ENCODE data around the gene ROBO1.
"Not testable (repeated sequence)": the region's sequence is repeated elsewhere in the genome, so short reads cannot be mapped to it uniquely, and the experiment has no call there.

Gene ROBO1

DNA sequence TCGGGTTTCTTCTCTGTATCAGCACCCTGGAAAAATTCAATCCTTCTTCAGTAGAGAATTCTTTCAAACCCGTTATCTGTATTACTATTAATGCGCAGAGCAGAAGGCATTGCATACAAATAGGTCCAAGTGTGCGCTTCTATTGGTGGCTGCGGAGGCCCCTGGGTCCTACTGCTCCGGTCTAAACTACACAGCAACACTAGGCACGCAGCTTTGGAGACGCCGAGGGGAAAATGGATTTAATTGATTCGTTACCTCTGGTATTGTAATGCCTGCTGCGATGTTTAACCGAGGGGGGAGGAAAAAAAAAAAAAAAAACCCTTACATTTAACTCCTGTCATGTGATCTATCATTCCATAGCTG lies at the start of gene ROBO1:
Gene ROBO1 (minus strand): TSS at position 94 of the 363 bp plus-strand sequence.
- DNase-seq, result no peak

DNA sequence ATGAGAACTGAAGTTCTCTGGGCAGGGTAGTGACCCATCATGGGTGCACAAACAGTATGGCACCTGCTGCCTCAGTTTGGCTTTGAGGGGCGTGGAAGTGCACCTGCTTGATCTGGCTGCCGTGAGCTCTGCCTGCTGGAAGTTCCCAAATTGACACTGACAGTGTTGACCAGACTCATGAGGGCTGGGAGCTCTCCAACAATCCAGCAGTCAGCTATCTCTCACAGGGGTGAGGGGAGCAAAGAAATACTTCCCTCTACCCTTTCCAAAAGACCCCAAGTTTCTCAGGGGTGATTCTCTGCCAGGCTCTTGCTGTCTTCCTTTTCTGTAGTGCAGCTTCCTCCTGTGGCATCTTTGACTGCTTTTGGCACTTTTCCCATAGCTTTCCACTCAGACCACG lies 49.4 kb upstream of the ROBO1 start:
- no peak for DNase-seq

DNA sequence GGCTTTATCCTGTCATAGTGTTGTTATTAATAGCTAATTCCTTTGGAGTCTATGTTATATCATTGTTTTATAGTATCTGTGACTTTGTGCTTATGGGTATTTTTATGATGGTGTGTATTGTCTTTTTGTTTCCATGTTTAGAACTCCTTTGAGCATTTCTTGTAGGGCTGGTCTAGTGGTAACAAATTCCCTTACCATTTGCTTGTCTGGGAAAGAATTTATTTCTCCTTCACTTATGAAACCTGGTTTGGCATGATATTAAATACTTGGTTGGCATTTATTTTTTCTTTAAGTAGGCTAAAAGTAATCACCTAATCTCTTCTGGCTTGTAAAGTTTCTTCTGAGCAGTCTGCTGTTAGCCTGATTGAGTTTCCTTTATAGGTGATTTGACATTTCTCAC lies 47.7 kb upstream of the ROBO1 start:
- DNase-seq, result no peak

DNA sequence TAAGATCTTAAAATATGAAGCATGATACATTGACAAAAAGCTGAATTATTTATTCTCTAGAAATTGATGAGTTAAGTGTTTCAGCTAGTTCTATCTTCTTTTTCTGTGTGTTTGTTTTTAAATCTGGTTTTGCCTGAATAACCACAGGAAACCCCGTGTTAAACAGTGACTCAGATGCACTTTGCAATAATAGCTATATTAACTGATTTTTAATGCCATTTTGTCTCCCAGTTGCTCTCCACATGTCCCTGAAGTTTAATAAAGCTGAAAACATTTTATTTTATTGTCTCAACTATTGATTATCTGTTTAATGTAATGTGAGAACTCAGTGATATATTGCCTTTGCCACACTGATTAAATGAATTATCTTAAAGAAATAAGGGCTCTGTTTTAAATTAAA lies 42.8 kb upstream of the ROBO1 start:
- DNase-seq, result no peak

DNA sequence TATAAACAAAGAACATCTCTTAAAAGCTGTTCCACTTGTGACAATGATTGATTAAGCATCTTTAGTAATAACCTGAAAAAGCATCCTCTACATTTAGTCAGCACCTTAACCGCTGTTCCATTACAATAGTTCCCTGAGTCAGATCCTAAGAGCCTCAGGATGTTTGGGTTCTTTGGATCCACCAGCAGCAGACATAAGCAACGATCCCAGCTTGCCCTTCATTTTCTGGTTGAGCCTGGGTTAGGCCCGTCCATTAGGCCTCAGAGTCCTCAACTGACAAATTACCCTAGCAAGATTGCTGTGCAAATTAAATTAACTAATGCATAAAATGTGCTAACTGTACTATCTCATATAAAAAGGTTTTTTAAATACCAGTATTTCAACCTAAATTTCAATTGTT lies 42.3 kb upstream of the ROBO1 start:
- no peak for DNase-seq

DNA sequence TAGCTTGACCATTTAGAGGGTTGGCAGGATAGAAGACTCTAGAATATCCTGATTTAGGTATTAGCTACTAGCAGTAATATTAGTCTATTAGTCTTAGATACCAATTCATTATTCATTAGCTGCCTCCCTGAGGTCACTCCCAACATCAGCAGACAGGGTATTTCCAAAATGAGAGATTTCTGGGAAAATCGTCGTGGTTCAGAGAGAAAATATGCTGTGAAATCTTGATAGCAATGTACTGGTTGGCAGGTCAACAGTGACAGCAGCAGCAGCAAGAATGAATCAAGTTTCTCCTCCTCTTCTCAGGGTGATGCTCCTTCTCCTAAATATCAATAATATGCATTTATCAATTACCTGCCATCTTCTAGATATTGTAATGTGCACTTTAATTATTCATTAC lies 41.3 kb upstream of the ROBO1 start:
- DNase-seq, result no peak

DNA sequence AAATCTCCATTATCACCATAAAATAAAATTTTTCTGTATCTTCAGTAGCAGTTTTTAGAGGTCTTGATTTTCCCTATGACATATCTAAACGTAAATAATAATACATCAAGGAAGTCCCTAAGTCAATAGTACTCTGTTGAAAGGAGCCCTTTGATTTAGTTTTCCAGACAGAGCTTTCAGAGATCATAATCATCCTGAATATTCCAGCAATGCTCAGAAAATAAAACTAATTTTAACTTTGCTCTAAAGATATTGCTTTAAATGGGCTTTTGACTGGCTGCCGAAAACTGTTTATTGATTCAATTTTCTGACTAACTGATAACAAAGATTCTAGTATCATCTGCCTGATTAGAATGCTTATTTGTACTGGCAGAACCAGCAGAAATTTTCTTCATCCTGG lies 40.7 kb upstream of the ROBO1 start:
- no peak for DNase-seq

DNA sequence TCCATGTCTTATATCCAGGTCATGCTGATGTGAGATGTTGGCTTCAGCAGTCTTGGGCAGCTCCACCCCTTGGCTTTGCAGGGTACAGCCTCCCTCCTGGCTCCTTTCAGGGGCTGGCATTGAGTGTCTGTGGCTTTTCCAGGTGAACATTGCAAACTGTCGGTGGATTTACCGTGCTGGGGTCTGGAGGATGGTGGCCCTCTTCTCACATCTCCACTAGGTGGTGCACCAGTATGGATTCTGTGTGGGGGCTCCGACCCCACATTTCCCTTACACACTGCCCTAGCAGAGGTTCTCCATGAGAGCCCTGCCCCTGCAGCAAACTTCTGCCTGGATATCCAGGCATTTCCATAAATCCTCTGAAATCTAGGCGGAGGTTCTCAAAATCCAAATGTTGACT lies 22.4 kb upstream of the ROBO1 start:
- not testable (repeated sequence) for DNase-seq

DNA sequence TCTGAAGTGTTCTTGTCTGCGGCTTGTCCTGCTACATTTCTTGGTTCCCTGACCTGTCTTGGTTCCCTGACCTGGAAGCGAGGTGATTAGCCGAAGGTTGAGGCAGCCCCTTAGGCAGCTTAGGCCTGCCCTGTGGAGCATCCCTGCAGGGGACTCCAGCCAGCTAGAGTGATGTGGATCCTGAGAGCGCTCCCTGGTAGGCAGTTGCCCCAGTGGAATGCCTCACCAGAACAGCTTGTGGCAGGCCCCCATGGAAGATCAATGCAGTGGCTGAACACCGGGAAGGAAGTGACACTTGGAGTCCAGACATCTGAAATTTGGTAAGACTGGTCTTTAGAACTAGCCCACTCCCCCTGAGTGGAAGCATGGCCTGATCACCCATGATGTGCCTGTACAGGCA lies 5.5 kb upstream of the ROBO1 start:
- no peak for DNase-seq

DNA sequence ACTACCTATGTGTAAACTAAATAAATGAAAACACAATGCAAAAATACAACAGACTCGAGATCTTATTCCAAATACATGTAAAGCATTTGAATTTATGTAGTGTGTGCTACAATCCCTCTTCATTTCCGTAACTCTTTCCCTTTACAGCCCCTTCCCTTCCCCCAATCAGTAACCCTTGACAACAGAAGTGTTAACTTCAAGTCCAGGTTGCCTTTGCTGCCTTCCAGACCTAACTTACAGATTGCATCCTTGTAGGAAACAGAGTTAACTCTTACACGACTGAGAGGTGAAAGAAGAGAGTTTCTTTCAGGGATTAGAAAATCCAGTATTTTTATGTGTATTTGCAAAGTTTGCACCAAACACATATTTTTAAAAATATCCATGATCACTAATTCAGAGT lies 1.4 kb upstream of the ROBO1 start:
- no peak for DNase-seq

DNA sequence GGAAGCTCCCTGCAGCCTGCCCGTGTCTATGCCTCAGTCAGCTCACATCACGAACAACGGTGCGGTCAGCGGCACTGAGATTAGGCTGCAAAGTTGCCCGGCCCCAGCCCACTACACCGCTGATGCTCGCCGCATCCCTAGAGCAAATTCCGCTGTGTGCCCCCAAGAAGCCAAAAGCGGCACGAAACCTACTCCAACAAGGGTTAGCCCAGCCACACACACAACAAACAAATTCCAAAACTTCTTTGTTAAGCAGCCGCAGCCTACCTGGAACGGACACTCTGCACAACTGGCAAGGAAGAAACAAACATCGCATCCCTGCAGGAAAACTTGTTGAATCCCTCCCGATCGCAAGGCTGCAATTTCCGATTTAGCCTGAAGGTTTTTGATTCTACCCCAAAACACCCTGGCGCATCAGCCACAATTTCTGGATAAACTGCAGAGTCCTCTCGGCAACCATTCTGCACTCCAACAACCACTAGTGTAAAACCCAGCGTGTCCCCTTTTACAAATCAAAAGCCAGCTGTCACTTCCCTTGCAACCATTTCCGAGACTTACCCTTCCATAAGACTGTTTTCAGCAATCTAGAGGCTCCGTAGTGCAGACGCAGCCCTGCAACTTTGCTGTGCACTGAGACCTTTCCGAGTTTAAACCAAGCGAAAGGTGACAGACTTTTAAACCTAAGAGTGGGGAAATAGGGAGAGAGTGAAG lies 449 bp downstream of the ROBO1 start:
- no peak for DNase-seq

DNA sequence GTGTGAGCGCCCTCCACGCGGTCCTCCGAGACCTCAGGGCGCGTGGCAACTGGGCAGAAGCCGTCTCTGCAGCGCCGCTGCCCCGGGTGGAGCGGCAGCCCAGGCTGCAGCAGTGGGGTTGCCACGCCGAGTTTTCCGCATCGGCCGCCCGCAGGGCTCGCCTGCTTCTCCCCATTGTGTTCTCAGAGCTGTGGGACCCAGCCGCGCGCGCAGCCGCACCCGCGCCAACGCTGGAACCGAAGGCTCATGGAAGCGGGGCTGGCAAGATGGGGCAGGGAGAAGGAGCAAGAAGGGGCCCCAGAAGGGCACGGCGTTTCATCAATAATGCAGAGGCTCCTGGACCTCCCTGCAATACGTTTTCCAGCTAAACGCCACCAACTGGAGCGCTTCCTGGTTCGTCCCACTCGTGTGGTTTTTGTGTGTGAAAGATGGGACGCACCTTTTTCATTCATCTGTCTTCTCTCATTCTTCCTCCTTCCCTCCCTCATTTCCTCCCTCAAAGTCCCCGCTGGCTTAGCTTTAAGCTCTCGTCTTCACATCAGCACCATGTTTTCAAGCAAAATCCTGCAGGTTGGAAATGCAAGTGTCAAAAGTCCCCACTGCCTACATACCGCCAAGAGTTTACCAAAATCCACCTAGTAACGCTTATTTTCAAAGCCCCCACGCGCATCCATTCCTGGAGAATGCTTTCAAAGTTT lies 1.2 kb downstream of the ROBO1 start:
- DNase-seq, result no peak

DNA sequence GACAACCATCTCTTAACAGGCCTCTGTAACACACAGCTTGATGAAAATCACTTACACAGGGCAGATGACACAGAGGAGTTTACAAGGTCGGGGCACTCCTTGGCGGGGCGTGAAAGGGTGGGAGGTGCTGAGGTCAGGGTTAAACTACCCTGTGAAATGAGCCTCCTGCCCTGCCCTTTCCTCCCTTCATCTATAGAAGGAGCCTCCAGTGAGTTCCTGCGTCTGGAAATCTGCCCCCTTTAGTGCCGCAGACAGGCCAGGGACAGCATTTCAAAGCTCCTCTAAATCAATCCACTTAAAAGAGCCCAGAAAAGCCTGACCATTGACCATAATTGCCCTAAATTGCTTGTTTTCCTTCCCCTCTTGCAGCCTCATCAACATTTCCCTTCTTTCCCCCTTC lies 1.9 kb downstream of the ROBO1 start:
- no peak for DNase-seq

DNA sequence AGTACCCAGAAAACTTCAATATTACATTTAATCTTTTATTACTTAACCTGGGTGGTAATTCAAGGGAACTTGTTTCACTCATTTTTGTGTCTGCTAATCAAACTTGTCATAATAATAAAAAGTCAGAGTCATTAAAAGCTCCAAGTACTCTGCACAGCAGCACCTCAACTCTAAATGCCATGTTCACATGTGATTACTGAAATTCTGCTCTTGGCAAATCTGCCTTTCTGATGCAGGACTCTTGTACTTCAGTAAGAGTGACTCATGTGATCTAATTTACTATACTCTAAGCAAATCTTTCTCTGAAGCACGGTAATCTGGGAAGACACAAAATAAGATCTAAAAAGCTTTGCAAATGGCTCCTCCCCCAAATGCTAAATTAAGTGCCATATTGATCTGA lies 6.4 kb downstream of the ROBO1 start:
- DNase-seq, result no peak

DNA sequence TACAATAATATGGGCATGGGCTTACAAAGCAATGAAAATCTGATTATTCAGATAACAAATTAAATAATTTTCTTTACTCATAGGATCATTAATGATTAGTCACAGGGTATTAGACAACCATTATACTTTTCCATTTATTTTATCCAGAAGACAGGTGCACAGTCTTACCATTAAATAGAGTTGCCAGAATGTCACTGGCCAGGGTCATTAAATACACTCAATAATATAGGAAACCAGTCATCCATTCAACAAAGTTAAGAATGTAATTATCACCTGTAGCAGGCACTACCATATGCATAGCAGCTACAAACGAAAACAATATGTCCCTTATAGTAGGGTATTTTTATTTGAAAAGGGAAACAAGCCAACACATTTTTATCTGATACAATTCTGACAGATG lies 16.1 kb downstream of the ROBO1 start:
- DNase-seq, result no peak

DNA sequence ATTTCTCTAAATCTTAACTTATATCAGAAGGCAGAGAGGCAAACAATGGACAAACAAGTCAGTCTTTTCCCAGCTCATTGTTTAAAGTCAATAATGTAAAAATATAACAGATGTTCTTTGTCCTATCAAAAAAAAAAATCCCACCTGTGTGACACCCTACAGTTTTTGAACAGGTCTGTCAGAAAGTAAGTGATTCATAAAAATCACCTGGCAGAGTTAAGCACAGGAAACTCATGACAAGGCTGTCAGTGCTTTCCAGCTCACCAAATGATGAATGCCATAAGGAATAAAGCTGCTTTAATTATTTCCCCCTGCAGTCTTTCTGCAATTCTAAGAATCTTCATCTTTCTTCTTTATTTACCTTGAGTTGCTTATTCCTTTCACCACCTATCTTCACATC lies 30.3 kb downstream of the ROBO1 start:
- no peak for DNase-seq

DNA sequence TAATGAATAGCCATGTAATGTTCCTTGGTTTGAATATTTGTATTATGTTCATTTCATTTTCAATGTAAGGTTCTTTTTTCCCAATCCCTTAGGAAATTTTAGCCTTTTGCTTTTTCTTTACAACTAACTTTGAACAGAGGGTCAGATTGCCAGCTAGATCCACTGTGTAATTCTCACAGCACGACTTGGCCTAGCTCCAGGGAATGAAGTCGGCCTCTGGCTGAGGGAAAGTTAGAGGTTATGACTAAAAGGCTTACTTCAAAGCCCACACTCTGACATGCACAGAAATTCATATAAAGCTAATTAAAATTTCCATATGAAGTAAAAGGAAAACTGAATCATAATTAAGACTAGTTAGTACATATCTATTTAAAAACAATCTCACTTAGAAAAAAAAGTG lies 38.7 kb downstream of the ROBO1 start:
- no peak for DNase-seq

DNA sequence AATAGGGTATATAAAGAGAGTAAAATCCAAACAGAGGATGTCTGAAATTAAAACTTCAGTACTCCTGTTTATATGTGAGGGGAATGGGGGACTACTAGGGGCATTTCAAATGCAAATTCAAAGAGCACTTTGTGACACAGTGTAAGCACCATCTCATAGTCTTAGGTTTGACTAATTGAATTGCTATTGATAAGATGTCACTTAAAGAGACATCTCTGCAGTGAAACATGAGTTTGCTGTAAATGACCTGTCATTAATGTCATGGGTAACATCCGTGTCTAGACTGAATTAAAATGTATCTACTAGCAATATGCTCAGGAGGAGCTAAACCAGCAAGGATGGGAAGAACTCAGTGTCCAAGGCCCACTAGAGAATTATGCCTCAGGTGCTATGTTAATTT lies 41.0 kb downstream of the ROBO1 start:
- no peak for DNase-seq

DNA sequence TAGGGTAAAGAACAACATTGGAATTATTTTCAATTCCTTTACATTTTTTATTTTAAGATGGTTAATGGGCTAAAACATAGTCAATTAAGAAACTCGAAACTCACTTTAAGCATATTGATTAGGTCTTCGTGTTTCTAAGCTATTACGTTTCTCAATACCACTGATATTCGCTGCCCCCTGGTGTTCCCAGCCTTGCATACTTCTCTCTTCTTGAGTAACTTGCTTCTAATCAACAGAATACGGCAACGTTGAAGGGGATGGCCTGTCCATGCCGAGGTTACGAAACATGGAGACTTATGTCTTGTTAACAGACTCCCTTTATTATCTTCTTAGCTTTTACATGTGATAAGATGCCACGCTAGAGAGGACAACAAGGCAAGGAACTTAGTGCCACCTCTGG lies 43.6 kb downstream of the ROBO1 start:
- DNase-seq, result no peak

DNA sequence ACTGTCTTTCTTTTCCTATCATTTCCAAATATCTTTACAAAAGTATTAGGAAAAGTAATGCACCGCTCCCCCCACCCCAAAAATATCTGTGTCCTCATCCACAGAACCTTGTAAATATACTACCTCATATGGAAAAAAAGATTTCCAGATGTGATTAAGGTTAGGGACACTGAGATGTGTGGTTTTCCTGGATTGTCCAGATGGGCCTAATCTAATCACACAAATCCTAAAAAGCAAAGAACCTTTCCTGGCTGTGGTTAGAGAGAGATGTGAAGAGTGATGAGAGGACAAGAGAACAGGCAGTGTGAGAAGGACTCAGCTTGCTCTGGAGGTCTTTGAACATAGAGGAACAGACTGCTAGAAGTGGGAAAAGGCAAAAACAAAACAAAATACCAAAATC lies 77.7 kb downstream of the ROBO1 start:
- DNase-seq, result no peak

DNA sequence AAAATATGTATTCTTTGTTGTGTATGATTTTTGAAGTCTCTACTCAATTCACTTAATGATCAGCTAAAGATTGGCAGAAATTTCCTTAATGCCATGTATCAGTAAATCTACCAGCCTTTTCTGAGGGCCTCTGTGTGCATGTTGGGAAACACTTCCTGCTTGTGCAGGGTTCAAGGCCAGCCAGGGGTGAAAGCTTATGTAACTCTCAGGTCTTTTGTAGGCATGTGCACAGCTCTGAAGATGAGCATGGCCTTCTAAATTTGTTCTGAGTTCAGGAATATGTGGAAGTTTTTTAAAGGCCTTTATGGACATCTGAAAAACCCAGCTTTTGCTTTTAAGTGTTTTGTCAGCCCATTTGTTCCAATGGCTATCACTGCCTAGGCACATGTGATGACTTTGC lies 82.7 kb downstream of the ROBO1 start:
- DNase-seq, result no peak

DNA sequence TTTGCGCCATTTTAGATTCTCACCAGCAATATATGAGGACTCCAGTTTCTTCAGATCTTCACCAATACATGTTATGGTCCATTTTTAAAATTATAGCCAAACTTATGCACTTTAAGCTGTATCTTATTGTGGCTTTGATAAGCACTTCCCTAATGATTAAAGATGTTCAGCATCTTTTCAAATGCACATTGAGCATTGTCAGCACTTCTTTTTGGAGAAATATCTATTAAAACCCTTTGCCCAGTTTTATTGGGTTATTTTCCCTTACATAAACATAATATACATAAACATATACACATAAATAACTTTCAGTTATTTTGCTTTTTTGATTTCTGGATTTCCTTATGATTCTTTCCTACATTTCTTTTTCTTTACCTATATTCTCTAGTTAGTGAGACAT lies 83.8 kb downstream of the ROBO1 start:
- no peak for DNase-seq

DNA sequence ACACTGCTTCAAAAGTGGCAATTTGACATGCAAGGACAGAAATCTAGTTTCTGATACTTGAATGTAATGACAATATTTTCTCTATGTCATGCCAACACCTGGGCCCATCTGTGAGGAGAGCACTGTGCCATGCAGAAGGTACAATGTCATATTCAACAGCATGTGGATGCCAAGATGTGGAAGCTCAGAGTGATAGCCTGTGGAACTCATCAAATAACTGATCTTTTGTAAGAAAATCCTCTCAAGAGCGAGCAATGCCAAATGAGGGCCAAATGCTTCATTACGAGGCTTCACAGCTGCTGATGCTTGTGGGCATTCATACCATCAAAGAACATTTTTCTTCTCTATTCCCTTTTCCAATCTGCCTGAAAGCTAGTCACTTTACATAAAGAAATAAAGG lies 95.1 kb downstream of the ROBO1 start:
- DNase-seq, result no peak

DNA sequence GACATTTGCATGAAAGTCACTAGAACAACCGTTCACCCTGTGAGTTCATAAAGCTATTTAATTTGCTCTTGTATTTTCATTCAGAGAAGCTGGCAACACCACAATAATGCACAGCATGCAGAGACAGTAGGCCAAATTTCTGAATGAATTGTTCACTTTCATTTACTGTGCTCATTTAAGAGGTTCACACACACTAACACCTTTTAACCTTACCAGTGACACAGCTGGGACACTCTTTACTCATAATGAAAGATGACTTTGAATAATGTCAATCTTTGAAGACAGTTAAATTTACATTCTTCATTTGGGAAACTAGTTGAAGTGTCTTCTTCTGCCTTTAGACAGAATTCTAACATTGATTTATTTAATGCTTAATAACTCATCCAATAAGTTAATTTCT lies 95.7 kb downstream of the ROBO1 start:
- no peak for DNase-seq

DNA sequence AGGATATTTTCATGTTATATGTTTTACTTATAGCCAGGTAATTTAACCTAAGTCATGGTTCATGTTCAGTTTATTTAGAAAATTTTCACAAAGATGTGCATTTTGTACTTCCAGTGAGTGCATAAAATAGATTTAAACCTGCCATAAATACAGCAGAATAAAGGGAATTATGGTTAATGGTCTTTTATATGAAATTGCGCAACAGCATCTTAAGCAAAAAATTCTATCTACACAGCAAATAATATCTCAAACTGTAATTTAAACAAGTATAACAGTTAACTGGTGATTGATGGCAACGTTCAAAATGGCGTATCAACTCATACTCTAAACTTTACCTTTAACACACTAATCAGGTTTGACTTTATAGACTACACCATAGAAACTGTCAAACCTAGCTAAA lies 97.6 kb downstream of the ROBO1 start:
- DNase-seq, result no peak
